ENCODE results near the gene CNTN2.

Gene CNTN2

DNA sequence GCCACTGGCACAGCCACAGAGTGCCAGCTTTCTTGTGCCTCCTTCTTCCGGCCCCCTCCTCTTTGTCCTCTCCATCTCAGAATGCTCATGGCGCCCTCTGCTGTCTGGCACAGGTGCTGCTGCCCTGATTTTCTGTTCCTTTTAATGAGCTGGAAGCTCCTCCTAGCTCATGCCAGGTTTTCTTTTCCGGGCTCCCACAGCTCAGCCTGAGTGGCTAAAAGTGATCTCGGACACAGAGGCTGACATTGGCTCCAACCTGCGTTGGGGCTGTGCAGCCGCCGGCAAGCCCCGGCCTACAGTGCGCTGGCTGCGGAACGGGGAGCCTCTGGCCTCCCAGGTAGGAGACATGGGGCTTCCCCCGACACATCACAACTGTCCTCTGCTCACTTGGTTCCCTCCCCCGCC is 18.7 kb downstream of the CNTN2 start:
- DNase-seq (ENCODE audit: low spot score) = peak; percentile 89
- in situ Hi-C loops (cut with MboI; ENCODE audit: low sequenced_read_pairs, unreplicated experiment) = no loop called here
- TF ChIP-seq, protein P1, sequence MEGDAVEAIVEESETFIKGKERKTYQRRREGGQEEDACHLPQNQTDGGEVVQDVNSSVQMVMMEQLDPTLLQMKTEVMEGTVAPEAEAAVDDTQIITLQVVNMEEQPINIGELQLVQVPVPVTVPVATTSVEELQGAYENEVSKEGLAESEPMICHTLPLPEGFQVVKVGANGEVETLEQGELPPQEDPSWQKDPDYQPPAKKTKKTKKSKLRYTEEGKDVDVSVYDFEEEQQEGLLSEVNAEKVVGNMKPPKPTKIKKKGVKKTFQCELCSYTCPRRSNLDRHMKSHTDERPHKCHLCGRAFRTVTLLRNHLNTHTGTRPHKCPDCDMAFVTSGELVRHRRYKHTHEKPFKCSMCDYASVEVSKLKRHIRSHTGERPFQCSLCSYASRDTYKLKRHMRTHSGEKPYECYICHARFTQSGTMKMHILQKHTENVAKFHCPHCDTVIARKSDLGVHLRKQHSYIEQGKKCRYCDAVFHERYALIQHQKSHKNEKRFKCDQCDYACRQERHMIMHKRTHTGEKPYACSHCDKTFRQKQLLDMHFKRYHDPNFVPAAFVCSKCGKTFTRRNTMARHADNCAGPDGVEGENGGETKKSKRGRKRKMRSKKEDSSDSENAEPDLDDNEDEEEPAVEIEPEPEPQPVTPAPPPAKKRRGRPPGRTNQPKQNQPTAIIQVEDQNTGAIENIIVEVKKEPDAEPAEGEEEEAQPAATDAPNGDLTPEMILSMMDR (IDR thresholded peaks at IDR 0.05; ENCODE audit: borderline replicate concordance, control extremely low read depth, extremely low read depth, insufficient read depth, missing control alignments) = peak; percentile 89

DNA sequence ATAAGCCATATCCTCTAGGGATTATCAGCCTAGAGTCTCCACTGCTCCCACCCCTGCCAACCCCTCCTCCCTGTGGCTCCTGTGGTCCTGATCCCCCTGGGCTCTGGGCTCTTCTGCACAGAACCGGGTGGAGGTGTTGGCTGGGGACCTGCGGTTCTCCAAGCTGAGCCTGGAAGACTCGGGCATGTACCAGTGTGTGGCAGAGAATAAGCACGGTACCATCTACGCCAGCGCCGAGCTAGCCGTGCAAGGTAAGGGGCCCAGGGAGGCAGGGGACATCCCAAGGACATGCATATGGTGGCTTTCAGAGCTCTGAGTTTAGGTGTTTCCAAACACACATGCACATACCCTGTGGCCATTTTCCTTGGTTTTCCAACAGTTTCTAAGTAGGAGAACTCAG is 19.3 kb downstream of the CNTN2 start:
- TF ChIP-seq, protein P1 (IDR thresholded peaks at IDR 0.05; ENCODE audit: borderline replicate concordance, control extremely low read depth, extremely low read depth, insufficient read depth, missing control alignments) = no peak
- DNase-seq (ENCODE audit: low spot score) = no peak
- in situ Hi-C loops (cut with MboI; ENCODE audit: low sequenced_read_pairs, unreplicated experiment) = no loop called here

DNA sequence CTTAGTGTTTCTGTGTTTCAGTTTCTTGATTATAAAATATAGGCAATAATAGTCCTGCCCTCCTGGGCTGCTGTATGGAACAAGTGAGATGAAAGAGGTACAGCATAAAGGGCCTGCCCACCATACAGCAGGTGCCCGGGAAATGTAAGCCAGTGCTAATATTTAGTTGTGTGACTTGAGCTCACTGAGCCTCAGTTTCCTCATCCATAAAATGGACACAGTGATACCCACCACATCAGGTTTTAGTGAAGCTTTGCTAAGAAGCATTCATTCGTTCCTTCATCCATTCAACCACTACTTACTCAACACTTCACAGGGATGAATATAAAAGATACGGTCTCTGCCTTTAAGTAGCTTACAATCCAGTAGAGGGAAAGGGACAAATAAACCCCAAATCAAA is 19.9 kb downstream of the CNTN2 start:
- in situ Hi-C loops (cut with MboI; ENCODE audit: low sequenced_read_pairs, unreplicated experiment) = no loop called here
- no peak for DNase-seq (ENCODE audit: low spot score)
- TF ChIP-seq, protein P1 (IDR thresholded peaks at IDR 0.05; ENCODE audit: borderline replicate concordance, control extremely low read depth, extremely low read depth, insufficient read depth, missing control alignments) = no peak

DNA sequence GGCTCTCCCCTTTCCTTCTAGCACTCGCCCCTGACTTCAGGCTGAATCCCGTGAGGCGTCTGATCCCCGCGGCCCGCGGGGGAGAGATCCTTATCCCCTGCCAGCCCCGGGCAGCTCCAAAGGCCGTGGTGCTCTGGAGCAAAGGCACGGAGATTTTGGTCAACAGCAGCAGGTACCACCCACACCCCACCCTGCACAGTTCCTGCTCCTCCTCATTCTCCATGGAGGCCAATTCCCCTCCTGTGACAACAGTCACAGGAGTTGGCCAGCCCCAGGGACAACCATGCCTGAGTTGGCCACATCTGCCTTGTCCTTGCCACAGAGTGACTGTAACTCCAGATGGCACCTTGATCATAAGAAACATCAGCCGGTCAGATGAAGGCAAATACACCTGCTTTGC is 21.3 kb downstream of the CNTN2 start:
- TF ChIP-seq, protein P1 (IDR thresholded peaks at IDR 0.05; ENCODE audit: borderline replicate concordance, control extremely low read depth, extremely low read depth, insufficient read depth, missing control alignments) = no peak
- DNase-seq (ENCODE audit: low spot score) = no peak
- in situ Hi-C loops (cut with MboI; ENCODE audit: low sequenced_read_pairs, unreplicated experiment) = no loop called here

DNA sequence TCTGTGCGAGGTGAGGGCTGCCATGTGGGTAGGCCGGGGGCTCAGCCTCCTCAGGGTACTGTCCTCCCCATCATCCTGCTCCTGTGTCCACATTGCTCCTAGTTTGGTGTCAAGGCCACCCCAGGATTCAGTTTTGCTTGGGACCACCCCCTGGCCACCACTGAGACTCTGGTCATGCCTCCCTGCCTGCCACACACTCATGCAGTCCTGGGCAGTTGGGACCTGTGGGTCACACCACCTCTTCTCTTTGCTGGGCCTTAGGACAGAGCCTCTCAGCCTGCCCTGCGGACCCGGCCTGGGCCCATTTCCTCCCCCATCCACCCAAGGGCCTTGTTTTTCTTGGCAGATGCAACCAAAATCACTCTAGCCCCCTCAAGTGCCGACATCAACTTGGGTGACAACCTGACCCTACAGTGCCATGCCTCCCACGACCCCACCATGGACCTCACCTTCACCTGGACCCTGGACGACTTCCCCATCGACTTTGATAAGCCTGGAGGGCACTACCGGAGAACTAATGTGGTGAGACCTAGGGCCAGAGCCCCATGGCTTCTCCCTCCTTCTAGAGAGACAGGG is 21.8 kb downstream of the CNTN2 start:
- DNase-seq (ENCODE audit: low spot score) = no peak
- in situ Hi-C loops (cut with MboI; ENCODE audit: low sequenced_read_pairs, unreplicated experiment) = no loop called here
- TF ChIP-seq, protein P1 (IDR thresholded peaks at IDR 0.05; ENCODE audit: borderline replicate concordance, control extremely low read depth, extremely low read depth, insufficient read depth, missing control alignments) = no peak

DNA sequence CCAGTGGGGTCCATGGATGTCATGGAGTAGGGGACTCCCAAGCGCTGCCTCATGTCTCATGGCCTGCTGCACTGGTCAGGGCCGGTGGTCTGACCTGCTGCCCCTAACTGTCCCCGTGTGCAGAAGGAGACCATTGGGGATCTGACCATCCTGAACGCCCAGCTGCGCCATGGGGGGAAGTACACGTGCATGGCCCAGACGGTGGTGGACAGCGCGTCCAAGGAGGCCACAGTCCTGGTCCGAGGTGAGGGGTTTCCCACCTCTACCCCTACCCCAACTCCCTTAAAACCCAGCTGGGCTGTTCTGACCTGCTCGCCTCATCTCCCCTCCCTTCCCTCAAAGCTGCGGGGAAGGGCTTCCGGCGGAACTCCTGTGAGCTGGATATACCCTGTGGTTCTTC is 22.7 kb downstream of the CNTN2 start:
- no peak for DNase-seq (ENCODE audit: low spot score)
- in situ Hi-C loops (cut with MboI; ENCODE audit: low sequenced_read_pairs, unreplicated experiment) = no loop called here
- TF ChIP-seq, protein P1 (IDR thresholded peaks at IDR 0.05; ENCODE audit: borderline replicate concordance, control extremely low read depth, extremely low read depth, insufficient read depth, missing control alignments) = no peak
